ENCODE measurements around the gene ZNF627.

DNA sequence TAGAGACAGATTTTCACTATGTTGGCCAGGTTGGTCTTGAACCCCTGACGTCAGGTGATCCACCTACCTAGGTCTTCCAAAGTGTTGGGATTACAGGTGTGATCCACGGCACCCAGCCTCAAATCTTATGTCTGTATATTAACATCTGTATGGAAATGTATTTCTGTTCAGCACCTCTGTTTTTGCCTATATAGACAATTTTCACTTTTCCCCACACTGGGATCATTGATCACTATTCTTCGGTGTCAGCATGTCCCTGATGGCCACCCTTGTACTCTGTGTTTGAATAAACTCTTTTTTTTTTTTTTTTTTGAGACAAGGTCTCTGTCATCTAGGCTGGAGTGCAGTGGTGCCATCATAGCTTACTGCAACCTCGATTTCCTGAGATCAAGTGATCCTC lies 3.2 kb upstream of the ZNF627 start:
- TF ChIP-seq, protein P1, sequence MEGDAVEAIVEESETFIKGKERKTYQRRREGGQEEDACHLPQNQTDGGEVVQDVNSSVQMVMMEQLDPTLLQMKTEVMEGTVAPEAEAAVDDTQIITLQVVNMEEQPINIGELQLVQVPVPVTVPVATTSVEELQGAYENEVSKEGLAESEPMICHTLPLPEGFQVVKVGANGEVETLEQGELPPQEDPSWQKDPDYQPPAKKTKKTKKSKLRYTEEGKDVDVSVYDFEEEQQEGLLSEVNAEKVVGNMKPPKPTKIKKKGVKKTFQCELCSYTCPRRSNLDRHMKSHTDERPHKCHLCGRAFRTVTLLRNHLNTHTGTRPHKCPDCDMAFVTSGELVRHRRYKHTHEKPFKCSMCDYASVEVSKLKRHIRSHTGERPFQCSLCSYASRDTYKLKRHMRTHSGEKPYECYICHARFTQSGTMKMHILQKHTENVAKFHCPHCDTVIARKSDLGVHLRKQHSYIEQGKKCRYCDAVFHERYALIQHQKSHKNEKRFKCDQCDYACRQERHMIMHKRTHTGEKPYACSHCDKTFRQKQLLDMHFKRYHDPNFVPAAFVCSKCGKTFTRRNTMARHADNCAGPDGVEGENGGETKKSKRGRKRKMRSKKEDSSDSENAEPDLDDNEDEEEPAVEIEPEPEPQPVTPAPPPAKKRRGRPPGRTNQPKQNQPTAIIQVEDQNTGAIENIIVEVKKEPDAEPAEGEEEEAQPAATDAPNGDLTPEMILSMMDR (IDR thresholded peaks at IDR 0.05), result no peak
- TF ChIP-seq POLR2A (IDR thresholded peaks at IDR 0.05), result no peak
